K562 (cell line): ENCODE results near the gene SUB1. TPM values are rescaled to one million over a fixed set of nuclear protein-coding genes. Genes with fewer than 3 reads are reported as not detected.

Source experiments
- ATAC-seq: fragments of 200-7000 bp; cut with Tn5 transposase; 3 replicates; pipeline ENCODE4 v1.9.1; 2020; ENCODE audit warnings: moderate library complexity
- BruUV-seq: library from RNA; stranded (reverse); fragments of 400-500 nt; replicated peaks from 2 replicates; lab custom pipeline; 2021; lab: Mats Ljungman, UMichigan
- CTCF ChIA-PET: fragments of 300-600 bp; formaldehyde crosslinking; extraction: SDS; loops from one replicate; lab custom pipeline; 2021; ENCODE audit warnings: low intra/inter-chr PET ratio; lab: Yijun Ruan, JAX
- POLR2A ChIA-PET: fragments of 300-600, 350-650 bp; sonication (Branson Sonifier 250); formaldehyde crosslinking; extraction: SDS; loops from one replicate; lab custom pipeline; 2021; ENCODE audit warnings: antibody characterized with exemption, inconsistent platforms; lab: Yijun Ruan, JAX
- DNase-seq, 4 experiments: peaks; one replicate each; pipeline versions ENCODE4 v3.0.0 to v3.0.0-alpha.2; 2011 to 2018; ENCODE audit warnings: low spot score in 3 of 4, mixed read lengths in 3 of 4; ENCODE audit errors: extremely low read depth in 1 of 4
- FAIRE-seq: peaks from 2 replicates; lab custom pipeline; 2011; peaks lifted over from hg19 to GRCh38; lab: Jason Lieb, UNC
- H2AFZ ChIP-seq: 2 replicates; pipeline ENCODE4 v1.6.0; 2011; ENCODE audit warnings: low read depth, low read length, control low read depth, inconsistent platforms
- H3K27ac ChIP-seq: fragments of 200-600 bp; 3 replicates; pipeline ENCODE4 v1.8.0; 2011; ENCODE audit warnings: low read depth, mild to moderate bottlenecking, control low read depth, inconsistent platforms, low read length, moderate library complexity, mixed read lengths; ENCODE audit errors: extremely low read depth
- H3K27me3 ChIP-seq, 2 experiments: fragments of 300-600 bp in 1 of 2; 2 replicates in 1 of 2; 3 replicates in 1 of 2; pipeline versions ENCODE4 v1.6.0 to v1.8.0; 2011; ENCODE audit warnings: inconsistent platforms in 2 of 2, low read length in 2 of 2, mild to moderate bottlenecking in 1 of 2, mixed read lengths in 1 of 2, moderate library complexity in 1 of 2; ENCODE audit not compliant: control insufficient read depth in 2 of 2, insufficient read depth in 2 of 2
- H3K36me3 ChIP-seq: fragments of 300-600 bp; 3 replicates; pipeline ENCODE4 v1.8.0; 2011; ENCODE audit warnings: mild to moderate bottlenecking, low read length, inconsistent platforms; ENCODE audit not compliant: control insufficient read depth, insufficient read depth
- H3K4me1 ChIP-seq, 2 experiments: fragments of 200-600 bp in 1 of 2; replicated peaks in 1 of 2; 2 replicates in 1 of 2; 3 replicates in 1 of 2; pipeline versions ENCODE4 v1.5.1 to v1.8.0; 2011; ENCODE audit warnings: inconsistent platforms in 2 of 2, low read length in 2 of 2, mild to moderate bottlenecking in 1 of 2, mixed read lengths in 1 of 2, moderate library complexity in 1 of 2; ENCODE audit not compliant: control insufficient read depth in 2 of 2, insufficient read depth in 2 of 2
- H3K4me2 ChIP-seq: 2 replicates; pipeline ENCODE4 v1.6.1; 2011; ENCODE audit warnings: low read length, control low read depth, inconsistent platforms, mixed read lengths; ENCODE audit not compliant: insufficient read depth
- H3K4me3 ChIP-seq: fragments of 200-600 bp; sonication (generic), shearing (Covaris generic); 2 replicates; pipeline ENCODE4 v1.5.1; 2016; ENCODE audit warnings: control low read depth, inconsistent platforms
- H3K79me2 ChIP-seq: fragments of 200-600 bp; 3 replicates; pipeline ENCODE4 v1.8.0; 2011; ENCODE audit warnings: low read length, inconsistent platforms; ENCODE audit not compliant: control insufficient read depth, insufficient read depth
- H3K9ac ChIP-seq, 2 experiments: 2 replicates each; pipeline versions ENCODE4 v1.6.0 to v1.6.1; 2011; ENCODE audit warnings: low read depth in 2 of 2, low read length in 2 of 2, control low read depth in 1 of 2, inconsistent platforms in 1 of 2, mild to moderate bottlenecking in 1 of 2, mixed read lengths in 1 of 2; ENCODE audit not compliant: insufficient read depth in 1 of 2
- H3K9me1 ChIP-seq: one replicate; pipeline ENCODE4 v1.6.0; 2011; ENCODE audit warnings: inconsistent platforms, mild to moderate bottlenecking, low read length, moderate library complexity; ENCODE audit not compliant: control insufficient read depth, insufficient read depth
- H3K9me3 ChIP-seq: replicated peaks from 2 replicates; pipeline ENCODE4 v1.5.1; 2011; ENCODE audit warnings: low read depth, low read length, inconsistent platforms; ENCODE audit not compliant: control insufficient read depth, insufficient read depth
- H4K20me1 ChIP-seq: replicated peaks from 2 replicates; pipeline ENCODE4 v1.6.1; 2011; ENCODE audit warnings: low read length, inconsistent platforms, mixed read lengths; ENCODE audit not compliant: control insufficient read depth, insufficient read depth
- ELF2 ChIP-seq: fragments of 250-450 bp; sonication (Bioruptor Pico); IDR thresholded peaks from 2 replicates; pipeline ENCODE4 v1.5.0; 2021; ENCODE audit warnings: mild to moderate bottlenecking
- MYBL2 ChIP-seq, 2 experiments: fragments of 450-650 bp in 1 of 2; sonication (generic) in 1 of 2; formaldehyde crosslinking in 1 of 2; IDR thresholded peaks; 2 replicates each; pipeline versions ENCODE4 v1.6.1 to v1.8.1; 2017 to 2022; ENCODE audit warnings: borderline replicate concordance in 1 of 2, inconsistent platforms in 1 of 2, low read depth in 1 of 2, mild to moderate bottlenecking in 1 of 2, missing genetic modification reagents in 1 of 2, moderate library complexity in 1 of 2
- SPI1 ChIP-seq: IDR thresholded peaks from 2 replicates; pipeline ENCODE4 v1.6.1; 2011; ENCODE audit warnings: low read depth, low read length, control low read depth, borderline replicate concordance
- ZBTB33 ChIP-seq: sonication (generic); formaldehyde crosslinking; IDR thresholded peaks from 2 replicates; pipeline ENCODE4 v1.8.1; 2023; ENCODE audit warnings: mild to moderate bottlenecking, missing genetic modification reagents
- WGBS: fragments of 100-300 bp; shearing (Covaris generic); methylation state at CpG from one replicate; pipeline ENCODE4 v1.1.6; 2016; ENCODE audit warnings: low coverage, mixed read lengths; ENCODE audit not compliant: insufficient coverage; ENCODE audit errors: missing lambda C conversion rate; 5-methylcytosine and 5-hydroxymethylcytosine counted together
- in situ Hi-C: fragments of 300-500 bp; cut with MboI; formaldehyde crosslinking; loops from 4 replicates; pipeline ENCODE4 v1.15.0; 2018; ENCODE audit warnings: inconsistent platforms, mixed read lengths
- intact Hi-C: fragments of 100-400 bp; cut with micrococcal nuclease; formaldehyde crosslinking; loops from 2 replicates; pipeline ENCODE4 v1.14.2; 2022
- polyA plus RNA-seq, 8 experiments: library from polyadenylated mRNA; depleted of rRNA in 4 of 8; stranded (reverse) in 5 of 8; unstranded in 3 of 8; fragments of >200 nt; fragmentation: Nextera tagmentation in 2 of 8; fragmentation: Illumina TruSeq in 1 of 8; extraction: Ambion mirVana in 2 of 8; extraction: Trizol in 1 of 8; gene quantifications; 2 replicates each; pipeline versions ENCODE4 v1.2.1 to v1.2.3, GENCODE V29; 2011 to 2014; ENCODE audit warnings: inconsistent platforms in 1 of 8, missing spikeins in 1 of 8
- total RNA-seq, 7 experiments: library from RNA; depleted of rRNA in 6 of 7; stranded (reverse); fragments of >200 nt in 6 of 7; fragmentation: Illumina TruSeq in 2 of 7; extraction: Trizol in 2 of 7; gene quantifications; 2 replicates each; pipeline versions ENCODE4 v1.2.1 to v1.2.3, GENCODE V29; 2011 to 2021; ENCODE audit warnings: low replicate concordance in 1 of 7

Gene SUB1
- total and polyA plus RNA-seq, 9 of the 15 experiments (the other 6 are each of a cell fraction or from before 2014, with no cell fraction given) = 336 to 1,031 (median 700) TPM

GRCh38 chr5:32539981-32540845 lies 45.1 kb upstream of the SUB1 start:
- Histone ChIP-seq H3K9me1 (no peaks in the 10 kb centered on the region), H3K4me1 (peaks cover 0 to 6% of the 10 kb centered on the region in 2 experiments; a peak in 3 of 5 replicates), H3K4me2 (no peak overlapping the region), H3K9ac (no peak overlapping the region), H3K9me3 (no peaks in the 10 kb centered on the region), H3K27me3 (no peaks in the 10 kb centered on the region; a peak in 1 of 5 replicates), H3K4me3 (no peak overlapping the region), H3K27ac (no peak overlapping the region), H2AFZ (no peak overlapping the region), H3K36me3 (no peaks in the 10 kb centered on the region), H4K20me1 (no peaks in the 10 kb centered on the region), H3K79me2 (no peaks in the 10 kb centered on the region)
- in situ Hi-C loops (no loop called here), intact Hi-C loops (no loop called here)
- TF ChIP-seq SPI1 (peak; percentile 93), ELF2 (CRISPR knock-in tag) (0 out of 2 replicates have a peak, but pooled peaks have one; percentile 44), MYBL2 (IDR thresholded peaks at IDR 0.05; ENCODE audit: low read depth) (no peak), MYBL2 (CRISPR knock-in tag; IDR thresholded peaks at IDR 0.05; ENCODE audit: borderline replicate concordance) (no peak)
- DNase-seq (peak in 1 of 4 experiments; percentile 7), ATAC-seq (no peak), FAIRE-seq (no peak)
- ChIA-PET CTCF (no interaction called here), POLR2A (interaction anchor here (0.6 to 0.8 kb wide), 2 partner anchors 68 to 79 kb away, joined by 3 read pairs; no protein-coding TSS in a partner anchor)
- BruUV-seq = no TSS peak
- WGBS = 23% methylated on average over 6 of the region's 6 CpGs

DNA sequence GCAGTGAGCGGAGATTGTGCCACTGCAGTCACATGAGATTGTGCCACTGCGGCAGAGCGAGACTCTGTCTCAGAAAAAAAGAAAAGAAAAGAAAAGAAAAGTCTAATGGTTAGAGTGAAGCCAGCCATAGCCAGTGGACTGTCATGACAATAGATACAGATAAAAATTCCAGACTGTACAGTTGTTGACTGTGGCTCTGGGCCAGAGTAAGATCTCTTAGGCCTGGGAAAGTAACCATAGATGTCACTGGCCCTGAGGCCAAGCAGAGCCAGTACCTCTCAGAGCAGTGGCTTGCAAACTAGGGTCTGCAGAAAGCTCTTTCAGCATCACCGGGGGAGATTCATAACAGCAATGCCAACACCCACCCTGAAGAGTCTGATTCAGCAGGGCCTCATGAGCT lies 44.1 kb upstream of the SUB1 start:
- no TSS peak for BruUV-seq
- Histone ChIP-seq H3K4me1 (peaks cover 0 to 6% of the 10 kb centered on the region in 2 experiments; a peak in 3 of 5 replicates), H3K36me3 (no peaks in the 10 kb centered on the region), H3K9me1 (no peaks in the 10 kb centered on the region), H3K27me3 (no peaks in the 10 kb centered on the region; a peak in 1 of 5 replicates), H3K9me3 (no peaks in the 10 kb centered on the region), H2AFZ (no peak overlapping the region), H3K4me3 (no peak overlapping the region), H3K9ac (no peak overlapping the region), H3K4me2 (no peak overlapping the region), H4K20me1 (no peaks in the 10 kb centered on the region), H3K27ac (no peak overlapping the region), H3K79me2 (no peaks in the 10 kb centered on the region)
- WGBS = 65% methylated on average over 4 of the region's 4 CpGs
- no peak for ATAC-seq
- ChIA-PET CTCF (no interaction called here), POLR2A (interaction anchor here (0.6 kb wide), 1 partner anchor 80 kb away, joined by 3 read pairs; no protein-coding TSS in a partner anchor)
- in situ Hi-C loops (no loop called here), intact Hi-C loops (no loop called here)
- TF ChIP-seq ZBTB33 = no peak
- DNase-seq = peak in 1 of 4 experiments; percentile 4
- no peak for FAIRE-seq
